Measurements from ENCODE around the gene DCLRE1B.

Gene DCLRE1B

DNA sequence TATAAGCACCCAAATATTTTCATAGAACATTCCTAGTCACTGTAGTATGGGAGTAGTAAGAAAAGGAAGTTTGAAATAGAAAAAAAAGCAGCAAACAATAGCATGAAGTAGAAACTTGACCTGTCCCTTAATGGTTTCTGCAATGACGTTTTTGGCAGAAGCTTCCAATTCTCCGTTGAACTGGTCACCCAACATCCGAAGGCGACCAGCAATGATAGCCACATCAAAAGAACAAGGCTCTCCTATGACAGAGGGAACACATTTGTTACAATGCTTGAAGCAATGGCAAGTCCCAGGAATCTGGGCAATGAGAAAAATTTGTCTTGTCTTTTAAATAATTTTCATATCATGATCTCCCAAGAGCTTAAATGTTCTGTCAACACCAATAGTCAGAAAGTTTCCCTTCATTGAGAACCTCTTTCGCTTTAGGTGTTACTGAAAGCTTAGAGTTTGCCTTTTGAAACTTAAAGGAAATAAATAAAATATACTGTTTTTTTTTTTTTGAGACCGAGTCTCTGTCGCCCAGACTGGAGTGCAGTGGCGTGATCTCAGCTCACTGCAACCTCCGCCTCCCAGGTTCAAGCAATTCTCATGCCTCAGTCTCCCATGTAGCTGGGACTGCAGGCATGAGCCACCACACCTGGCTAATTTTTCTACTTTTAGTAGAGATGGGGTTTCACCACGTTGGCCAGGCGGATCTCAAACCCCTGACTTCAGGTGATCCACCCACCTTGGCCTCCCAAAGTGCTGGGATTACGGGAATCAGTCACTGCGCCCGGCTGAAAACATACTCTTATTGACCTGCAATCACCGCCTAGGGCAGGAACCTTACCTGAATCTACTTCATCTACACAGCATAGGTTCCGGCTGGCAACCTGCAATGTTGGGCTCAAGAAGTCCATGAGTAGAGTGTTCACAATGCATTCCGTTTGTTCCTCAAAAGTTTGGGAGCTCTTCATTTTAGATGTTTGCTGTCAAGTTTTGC lies 18.4 kb upstream of the DCLRE1B start:
- TF ChIP-seq ZFX (IDR thresholded peaks at IDR 0.05; ENCODE audit: borderline replicate concordance) (no peak), CTCF (IDR thresholded peaks at IDR 0.05) (no peak)
- H3K27ac ChIP-seq: no peak overlapping the region

- no peak within 1 kb of the TSS for H3K27ac ChIP-seq
- TF ChIP-seq CTCF (IDR thresholded peaks at IDR 0.05) (no peak), ZFX (IDR thresholded peaks at IDR 0.05; ENCODE audit: borderline replicate concordance) (no peak)
Observed at GRCh38 chr1:113887402-113888175, 17.5 kb upstream of the DCLRE1B start, which contains the start of gene BCL2L15. Gene BCL2L15 (minus strand): TSS chr1:113887581. CDS start chr1:113887375, 206 bp downstream.

DNA sequence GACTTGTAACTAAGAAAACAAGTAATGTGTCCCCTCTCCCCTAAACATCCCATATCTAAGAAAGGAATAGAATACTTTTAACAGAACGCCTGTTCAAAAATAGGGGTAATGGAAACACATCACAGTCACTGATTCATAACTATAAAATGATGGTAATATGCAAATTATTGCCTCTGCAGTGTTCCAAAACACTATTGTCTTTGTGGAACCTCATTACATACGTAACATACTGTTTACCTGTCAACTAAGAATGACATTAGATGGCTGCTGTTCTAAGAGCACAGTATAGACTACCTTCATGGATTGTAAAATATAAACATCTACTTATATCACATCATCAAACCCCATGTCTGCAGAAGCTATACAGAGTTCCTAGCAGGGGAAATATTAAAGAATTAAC lies 14.3 kb upstream of the DCLRE1B start:
- no peak for TF ChIP-seq ZFX (IDR thresholded peaks at IDR 0.05; ENCODE audit: borderline replicate concordance)
- TF ChIP-seq CTCF (IDR thresholded peaks at IDR 0.05): no peak
- no peak overlapping the region for H3K27ac ChIP-seq

- H3K27ac ChIP-seq: no peak overlapping the region
- TF ChIP-seq CTCF (IDR thresholded peaks at IDR 0.05): no peak
- TF ChIP-seq ZFX (IDR thresholded peaks at IDR 0.05; ENCODE audit: borderline replicate concordance): no peak
Observed at GRCh38 chr1:113891631-113892220, 13.4 kb upstream of the DCLRE1B start.

DNA sequence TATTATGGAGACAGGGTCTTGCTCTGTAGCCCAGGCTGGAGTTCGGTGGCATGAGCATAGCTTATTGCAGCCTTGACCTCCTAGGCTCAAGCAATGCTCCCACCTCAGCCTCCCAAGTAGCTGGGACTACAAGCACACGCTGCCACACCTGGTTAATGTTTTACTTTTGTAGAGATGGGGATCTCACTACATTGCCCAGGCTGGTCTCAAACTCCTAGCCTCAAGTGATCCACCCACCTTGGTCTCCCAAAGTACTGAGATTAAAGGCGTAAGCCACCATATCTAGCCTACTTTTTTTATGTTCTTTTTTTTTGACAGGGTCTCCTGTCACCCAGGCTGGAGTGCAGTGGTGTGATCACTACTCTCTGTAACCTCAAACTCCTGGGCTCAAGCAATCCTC lies 11.9 kb upstream of the DCLRE1B start:
- H3K27ac ChIP-seq: no peak overlapping the region
- TF ChIP-seq ZFX (IDR thresholded peaks at IDR 0.05; ENCODE audit: borderline replicate concordance) (no peak), CTCF (IDR thresholded peaks at IDR 0.05) (no peak)

DNA sequence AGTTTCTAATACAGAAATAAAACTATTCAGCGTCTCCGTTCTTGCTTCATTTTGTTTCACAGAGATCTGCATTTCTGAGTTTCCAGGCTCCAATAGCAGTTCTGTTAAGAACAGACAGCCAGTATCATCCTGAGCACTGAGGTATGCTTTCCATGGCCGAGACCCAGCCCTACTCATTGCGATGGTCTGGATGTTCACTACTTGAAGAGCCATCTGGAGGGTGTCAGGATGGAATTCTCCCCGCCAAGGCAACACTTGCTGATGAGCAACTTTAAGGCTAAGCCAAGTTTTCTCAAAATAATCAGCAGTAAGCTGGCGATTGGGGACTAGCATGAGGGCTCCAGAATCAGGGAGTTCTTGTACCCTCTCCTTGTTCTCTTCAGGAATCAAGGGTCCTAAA lies 10.0 kb upstream of the DCLRE1B start:
- no peak overlapping the region for H3K27ac ChIP-seq
- TF ChIP-seq CTCF (IDR thresholded peaks at IDR 0.05) (no peak), ZFX (IDR thresholded peaks at IDR 0.05; ENCODE audit: borderline replicate concordance) (no peak)

Data from 22Rv1 (cell line).